SK-N-MC (cell line): ENCODE results near the gene HOXC6.

Experiments
- DNase-seq: peaks from one replicate; pipeline ENCODE4 v3.0.0-alpha.2; 2011; ENCODE audit warnings: low read depth, low spot score
- H3K27ac ChIP-seq: fragments of 200-600 bp; sonication (generic); 2 replicates; pipeline ENCODE4 v1.5.1; 2016; ENCODE audit warnings: mixed run types
- H3K36me3 ChIP-seq: fragments of 200-600 bp; sonication (generic); 2 replicates; pipeline ENCODE4 v1.6.1; 2017; ENCODE audit warnings: antibody characterized with exemption, low read length, mixed read lengths; ENCODE audit not compliant: insufficient read depth
- H3K4me3 ChIP-seq: fragments of 200-600 bp; sonication (generic); 2 replicates; pipeline ENCODE4 v1.5.1; 2016
- H3K9ac ChIP-seq: fragments of 200-600 bp; sonication (generic); 2 replicates; pipeline ENCODE4 v1.8.0; 2017; ENCODE audit warnings: mixed run types, mixed read lengths; ENCODE audit not compliant: insufficient read length
- H3K9me3 ChIP-seq: fragments of 200-600 bp; sonication (generic); 2 replicates; pipeline ENCODE4 v1.6.1; 2017; ENCODE audit warnings: low read depth, mild to moderate bottlenecking, antibody characterized with exemption, low read length, moderate library complexity, mixed read lengths
- EZH2 ChIP-seq: fragments of 200-600 bp; sonication (generic); IDR thresholded peaks from one replicate; pipeline ENCODE4 v1.6.1; 2017; ENCODE audit warnings: antibody characterized with exemption
- FOXP2 ChIP-seq: optimal IDR thresholded peaks from 2 replicates; pipeline ENCODE3; 2011; ENCODE audit warnings: mild to moderate bottlenecking, moderate library complexity; ENCODE audit not compliant: insufficient read depth; ENCODE audit errors: extremely low read length, control extremely low read depth
- POLR2AphosphoS5 ChIP-seq: IDR thresholded peaks from 2 replicates; pipeline ENCODE4 v1.6.1; 2012; ENCODE audit warnings: mild to moderate bottlenecking, low read depth, low read length, borderline replicate concordance

The HOXC6 gene

GRCh38 chr12:54028314-54029201 lies at the start of gene HOXC6:
Gene HOXC6, plus strand, starts transcription at chr12:54028440. Its CDS starts 82 bp downstream, at chr12:54028522.
- TF ChIP-seq FOXP2: no peak
- no peak for TF ChIP-seq POLR2AphosphoS5
- TF ChIP-seq EZH2: no peak
- Histone ChIP-seq H3K4me3 (peak within 1 kb of the TSS; percentile 95), H3K9me3 (no peaks in the 10 kb centered on the region), H3K9ac (peak within 1 kb of the TSS; percentile 99), H3K27ac (peak within 1 kb of the TSS; percentile 96), H3K36me3 (peaks cover 12% of the 10 kb centered on the region)
- DNase-seq: no peak

DNA sequence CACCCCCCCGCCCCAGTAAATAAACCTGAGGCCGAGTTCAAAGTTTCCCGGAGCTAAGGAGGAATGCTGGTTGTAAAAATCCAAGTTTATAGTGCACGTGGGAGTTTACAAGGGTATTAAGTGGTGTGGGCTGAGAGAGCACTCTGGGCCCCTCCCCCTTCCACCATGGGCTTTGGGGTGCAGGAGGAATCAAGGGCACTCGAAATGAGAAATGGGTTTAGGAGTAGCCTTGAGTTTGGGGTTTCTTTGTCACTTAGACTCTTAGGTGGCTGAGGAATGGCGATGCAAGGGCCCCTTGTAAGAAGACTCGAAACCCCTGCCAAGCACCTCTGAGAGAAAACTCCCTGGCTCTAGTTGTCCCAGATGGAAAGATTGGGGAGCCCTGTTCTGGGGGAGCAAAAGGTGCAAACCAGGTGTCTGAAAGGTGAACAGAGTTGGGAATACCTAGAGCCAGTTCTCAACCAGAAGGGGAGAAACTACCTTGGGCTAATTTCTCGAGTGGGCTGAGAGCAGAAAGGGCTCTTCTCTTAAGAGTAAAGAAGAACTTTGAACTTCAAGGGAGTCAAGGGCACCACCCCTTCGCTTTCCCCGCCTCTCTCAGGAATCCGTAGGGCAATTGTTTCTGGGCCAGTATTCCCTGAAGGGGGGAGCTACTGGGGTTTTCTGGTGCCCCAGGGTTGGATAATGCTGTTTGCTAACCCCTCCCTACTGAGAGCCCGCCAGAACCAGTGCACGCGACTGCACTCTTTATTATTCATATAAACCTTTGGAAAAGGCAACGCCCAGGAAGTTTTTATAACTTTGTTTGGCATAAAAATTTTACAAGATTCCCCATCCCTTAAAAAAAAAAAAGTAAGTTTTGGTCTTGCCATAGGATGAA lies 49.5 kb upstream of the HOXC6 start:
- no peak for TF ChIP-seq EZH2
- TF ChIP-seq POLR2AphosphoS5: peak; percentile 71
- peak; percentile 80 for TF ChIP-seq FOXP2
- Histone ChIP-seq H3K9ac (peak overlapping the region; percentile 27), H3K27ac (peak overlapping the region; percentile 93), H3K9me3 (no peaks in the 10 kb centered on the region), H3K4me3 (peak overlapping the region; percentile 93), H3K36me3 (peaks cover 8% of the 10 kb centered on the region)
- peak; percentile 98 for DNase-seq

- H3K9me3 ChIP-seq: no peaks in the 10 kb centered on the region
- H3K4me3 ChIP-seq: peak overlapping the region; percentile 41
- H3K27ac ChIP-seq: peak overlapping the region; percentile 83
- peak overlapping the region; percentile 38 for H3K9ac ChIP-seq
- peaks cover 8% of the 10 kb centered on the region for H3K36me3 ChIP-seq
- no peak for TF ChIP-seq EZH2
- no peak for TF ChIP-seq POLR2AphosphoS5
- no peak for TF ChIP-seq FOXP2
- DNase-seq: no peak
Measured at GRCh38 chr12:53980104-53980801, 48.0 kb upstream of the HOXC6 start.

DNA sequence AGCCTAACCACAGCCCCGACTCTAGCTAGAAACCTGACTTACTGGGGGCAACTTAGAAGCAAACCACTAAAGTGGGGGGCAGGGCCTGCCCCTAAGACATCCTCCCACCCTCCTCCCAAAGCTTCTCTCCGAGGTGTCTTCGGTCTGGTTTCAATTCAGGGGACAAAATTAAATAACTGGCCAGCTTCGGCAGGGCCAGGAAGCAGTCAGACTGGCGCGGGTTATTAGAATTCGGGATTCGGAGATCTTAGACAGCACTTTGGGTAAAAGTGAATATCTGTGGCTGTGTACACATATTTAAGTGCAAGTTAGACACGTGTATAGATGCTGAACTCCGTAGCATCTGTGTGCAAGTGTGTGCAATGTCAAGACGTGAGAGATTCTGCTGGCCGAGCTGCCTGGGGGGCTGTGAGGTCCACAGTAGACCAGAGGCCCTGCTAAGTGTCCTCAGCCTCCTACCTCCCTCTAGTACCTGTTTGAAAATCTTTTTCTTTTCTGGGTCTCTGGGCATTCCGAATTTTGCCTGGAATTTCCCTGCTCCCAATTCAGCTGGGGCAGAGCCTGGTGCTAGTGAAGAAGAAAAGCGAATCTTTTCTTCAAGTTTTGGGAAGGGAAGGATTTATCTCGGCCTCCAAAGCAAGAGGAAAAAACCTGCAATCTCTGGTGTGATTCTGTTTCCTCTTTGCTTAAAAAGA lies 47.3 kb upstream of the HOXC6 start:
- peak overlapping the region; percentile 83 for H3K27ac ChIP-seq
- H3K9ac ChIP-seq: peak overlapping the region; percentile 38
- DNase-seq: no peak
- H3K36me3 ChIP-seq: peaks cover 2% of the 10 kb centered on the region
- H3K9me3 ChIP-seq: no peaks in the 10 kb centered on the region
- H3K4me3 ChIP-seq: peak overlapping the region; percentile 41
- no peak for TF ChIP-seq FOXP2
- TF ChIP-seq POLR2AphosphoS5: no peak
- TF ChIP-seq EZH2: no peak

DNA sequence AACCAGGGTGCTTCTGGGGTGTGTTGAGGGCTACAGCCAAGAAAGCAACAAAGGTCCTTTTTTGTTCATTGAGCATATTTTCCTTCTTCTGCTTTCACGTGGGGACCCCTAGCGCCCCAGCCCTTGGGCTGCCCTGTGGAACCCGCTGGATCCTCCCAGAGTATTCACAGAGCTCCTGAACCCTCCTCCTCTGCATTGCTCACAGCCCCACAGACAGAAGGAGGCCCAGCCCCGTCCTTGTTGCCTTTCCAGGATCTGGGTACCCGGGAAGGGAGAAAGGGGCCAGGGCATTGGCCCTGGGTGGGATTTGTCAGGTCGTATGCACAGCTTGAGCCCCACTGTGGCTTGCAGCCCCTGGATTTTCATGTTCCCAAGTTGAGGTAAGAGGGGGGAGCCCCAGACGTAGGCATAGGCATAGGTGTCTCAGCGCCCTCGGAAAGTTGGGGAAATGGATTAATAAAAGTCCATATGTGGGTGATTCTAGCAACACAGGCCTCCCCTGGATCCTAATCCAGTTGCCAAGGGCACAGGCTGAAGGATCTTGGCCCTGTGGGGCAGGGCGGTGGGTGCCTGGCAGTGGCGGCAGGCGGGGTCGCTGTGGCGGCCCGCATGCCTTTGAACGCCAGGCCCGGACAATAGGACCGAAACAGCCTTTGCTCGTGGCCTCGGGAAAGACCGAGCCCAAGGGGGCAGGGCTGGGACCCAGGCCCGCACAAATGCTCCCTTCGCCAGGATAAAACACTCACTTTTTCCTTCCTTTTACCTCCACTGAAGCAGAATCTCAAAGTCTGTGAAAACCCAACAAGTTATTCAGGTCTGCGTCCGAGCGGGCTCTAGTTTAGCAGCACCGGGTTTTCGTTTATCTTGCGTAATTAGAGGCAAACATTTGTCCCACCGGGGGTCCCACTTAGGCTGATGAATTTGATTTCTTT lies 46.3 kb upstream of the HOXC6 start:
- TF ChIP-seq EZH2 (no peak), FOXP2 (no peak), POLR2AphosphoS5 (no peak)
- peak overlapping the region; percentile 83 for H3K27ac ChIP-seq
- no peak overlapping the region for H3K4me3 ChIP-seq
- DNase-seq: no peak
- H3K36me3 ChIP-seq: no peaks in the 10 kb centered on the region
- H3K9me3 ChIP-seq: no peaks in the 10 kb centered on the region
- H3K9ac ChIP-seq: no peak overlapping the region

GRCh38 chr12:53982648-53983567 lies 45.3 kb upstream of the HOXC6 start:
- Histone ChIP-seq H3K27ac (peak overlapping the region; percentile 83; the same call in 1 of the 2 replicates), H3K9me3 (no peaks in the 10 kb centered on the region), H3K36me3 (no peaks in the 10 kb centered on the region), H3K4me3 (no peak overlapping the region; the same call in 1 of the 2 replicates), H3K9ac (peak overlapping the region; percentile 71)
- no peak for DNase-seq
- TF ChIP-seq POLR2AphosphoS5: no peak
- TF ChIP-seq FOXP2: no peak
